Endothelial cell of umbilical vein (primary cell): ENCODE data around the gene PLEKHF1. TPM values are rescaled to one million over a fixed set of nuclear protein-coding genes. Genes with fewer than 3 reads are reported as not detected.

Experiments
- BruUV-seq: library from RNA; stranded (reverse); fragments of 400-500 nt; replicated peaks from 2 replicates; lab custom pipeline; 2021; lab: Mats Ljungman, UMichigan
- CTCF ChIA-PET: fragments of 300-600, 350-600 bp; sonication (Branson Sonifier 250); formaldehyde crosslinking; loops from one replicate; lab custom pipeline; 2021; ENCODE audit warnings: antibody characterized with exemption, inconsistent platforms; lab: Charles Lee
- POLR2A ChIA-PET: fragments of 300-600, 350-600 bp; sonication (Branson Sonifier 250); formaldehyde crosslinking; loops from one replicate; lab custom pipeline; 2021; ENCODE audit warnings: antibody characterized with exemption, inconsistent platforms; lab: Charles Lee
- DNase-seq: peaks from one replicate; pipeline ENCODE4 v3.0.0-alpha.2; 2011; ENCODE audit warnings: low read depth, low spot score
- FAIRE-seq: peaks from 2 replicates; lab custom pipeline; 2011; peaks lifted over from hg19 to GRCh38; lab: Jason Lieb, UNC
- H2AFZ ChIP-seq: 2 replicates; pipeline ENCODE4 v1.6.0; 2012; ENCODE audit warnings: low read depth, low read length, control low read depth, inconsistent platforms
- H3K27ac ChIP-seq: 2 replicates; pipeline ENCODE4 v1.5.1; 2011; ENCODE audit warnings: low read depth, mild to moderate bottlenecking, control low read depth, low read length, moderate library complexity; ENCODE audit not compliant: insufficient read depth
- H3K27me3 ChIP-seq, 2 experiments: 2 replicates each; pipeline versions ENCODE4 v1.6.0 to v1.6.1; 2011; ENCODE audit warnings: low read length in 2 of 2, mixed read lengths in 1 of 2; ENCODE audit not compliant: control insufficient read depth in 2 of 2, insufficient read depth in 2 of 2
- H3K36me3 ChIP-seq, 2 experiments: 2 replicates in 1 of 2; 3 replicates in 1 of 2; pipeline ENCODE4 v1.5.1; 2011; ENCODE audit warnings: low read length in 2 of 2, mild to moderate bottlenecking in 1 of 2, moderate library complexity in 1 of 2; ENCODE audit not compliant: control insufficient read depth in 2 of 2, insufficient read depth in 2 of 2; ENCODE audit errors: extremely low read depth in 1 of 2
- H3K4me1 ChIP-seq: 3 replicates; pipeline ENCODE4 v1.5.1; 2011; ENCODE audit warnings: mild to moderate bottlenecking, low read length; ENCODE audit not compliant: control insufficient read depth, insufficient read depth; ENCODE audit errors: extremely low read depth
- H3K4me2 ChIP-seq: 2 replicates; pipeline ENCODE4 v1.6.1; 2011; ENCODE audit warnings: low read length, control low read depth, mixed read lengths; ENCODE audit not compliant: insufficient read depth
- H3K4me3 ChIP-seq, 3 experiments: fragments of 200-600 bp in 1 of 3; sonication (generic), shearing (Covaris generic) in 1 of 3; replicated peaks in 1 of 3; 2 replicates each; pipeline ENCODE4 v1.5.1; 2011 to 2016; ENCODE audit warnings: control low read depth in 3 of 3, low read length in 3 of 3, mild to moderate bottlenecking in 2 of 3, inconsistent platforms in 1 of 3, low read depth in 1 of 3, moderate library complexity in 1 of 3; ENCODE audit not compliant: insufficient read depth in 1 of 3
- H3K79me2 ChIP-seq: 2 replicates; pipeline ENCODE4 v1.6.0; 2012; ENCODE audit warnings: low read length, inconsistent platforms; ENCODE audit not compliant: control insufficient read depth, insufficient read depth
- H3K9ac ChIP-seq: replicated peaks from 2 replicates; pipeline ENCODE3; 2011; ENCODE audit warnings: low read length, control low read depth; ENCODE audit not compliant: insufficient read depth; ENCODE audit errors: extremely low read depth
- H3K9me1 ChIP-seq: replicated peaks from 3 replicates; pipeline ENCODE4 v1.6.0; 2011; ENCODE audit warnings: mild to moderate bottlenecking, low read length; ENCODE audit not compliant: control insufficient read depth, insufficient read depth; ENCODE audit errors: extremely low read depth
- H3K9me3 ChIP-seq: replicated peaks from 2 replicates; pipeline ENCODE4 v1.5.1; 2012; ENCODE audit warnings: low read length, inconsistent platforms; ENCODE audit not compliant: control insufficient read depth, insufficient read depth
- H4K20me1 ChIP-seq: replicated peaks from 2 replicates; pipeline ENCODE3; 2011; ENCODE audit warnings: mild to moderate bottlenecking, low read length; ENCODE audit not compliant: control insufficient read depth, insufficient read depth; ENCODE audit errors: extremely low read depth
- EZH2 ChIP-seq: IDR thresholded peaks from 2 replicates; pipeline ENCODE4 v1.6.1; 2012; ENCODE audit warnings: borderline replicate concordance, low read depth, mild to moderate bottlenecking, moderate library complexity, low read length, inconsistent platforms; ENCODE audit not compliant: severe bottlenecking
- MAX ChIP-seq: IDR thresholded peaks from 2 replicates; pipeline ENCODE4 v1.6.1; 2011; ENCODE audit not compliant: insufficient read depth, insufficient read length
- POLR2A ChIP-seq: IDR thresholded peaks from 2 replicates; pipeline ENCODE4 v1.6.1; 2012; ENCODE audit warnings: low read depth, mild to moderate bottlenecking, control low read depth, low read length
- dilution Hi-C: fragments of 300-500 bp; cut with MboI; formaldehyde crosslinking; loops from one replicate; pipeline ENCODE4 v1.15.0; 2019; ENCODE audit warnings: low sequenced_read_pairs; ENCODE audit not compliant: extremely low pct_ligation_motif_present
- intact Hi-C: fragments of 100-400 bp; cut with micrococcal nuclease; formaldehyde crosslinking; loops from one replicate; pipeline ENCODE4 v1.10.0; 2022
- polyA plus RNA-seq, 4 experiments: library from polyadenylated mRNA; depleted of rRNA in 3 of 4; stranded (reverse) in 3 of 4; unstranded in 1 of 4; fragments of >200 nt; gene quantifications; 2 replicates each; pipeline versions ENCODE4 v1.2.1 to v1.2.3, GENCODE V29; 2011 to 2012; ENCODE audit warnings: missing spikeins in 1 of 4
- total RNA-seq: library from RNA; stranded (reverse); gene quantifications from 2 replicates; pipeline ENCODE4 v1.2.3, GENCODE V29; 2021

PLEKHF1 gene
- total and polyA plus RNA-seq, 2 donors (not counting 3 experiments of a cell fraction or from before 2014, with no cell fraction given), result 5.5 TPM

GRCh38 chr19:29724746-29725145 lies 59.5 kb downstream of the PLEKHF1 start:
- CTCF ChIA-PET, result interaction anchor here (1.1 to 2.9 kb wide), 4 partner anchors 8 to 35 kb away, joined by 3 to 17 read pairs (median 6); no protein-coding TSS in a partner anchor
- Histone ChIP-seq H3K27ac (no peak overlapping the region), H3K4me2 (no peak overlapping the region), H3K9me1 (no peaks in the 10 kb centered on the region), H2AFZ (no peak overlapping the region), H4K20me1 (no peaks in the 10 kb centered on the region), H3K27me3 (peaks cover 20 to 24% of the 10 kb centered on the region in 2 experiments), H3K4me1 (no peaks in the 10 kb centered on the region), H3K4me3 (no peak overlapping the region), H3K9ac (no peak overlapping the region), H3K36me3 (no peaks in the 10 kb centered on the region), H3K79me2 (no peaks in the 10 kb centered on the region), H3K9me3 (no peaks in the 10 kb centered on the region)
- DNase-seq (no peak), FAIRE-seq (no peak)
- intact Hi-C loops (no loop called here), dilution Hi-C loops (loop anchor here (25.0 kb wide), 1 partner anchor 913 kb away; no protein-coding TSS in a partner anchor)
- BruUV-seq, result no TSS peak
- TF ChIP-seq EZH2 (no peak), POLR2A (no peak), MAX (no peak)
- POLR2A ChIA-PET, result interaction anchor here (1.3 kb wide), 1 partner anchor 118 kb away, joined by 5 read pairs; the partner anchor contains the start of gene POP4

Other genes with a start within 250 kb of the PLEKHF1 start
- gene VSTM2B, start 139.5 kb upstream of the PLEKHF1 start, total RNA-seq, result not detected in 2 replicates
- not detected in 2 replicates for gene VSTM2B, start 139.5 kb upstream of the PLEKHF1 start, polyA plus RNA-seq
- gene POP4, start 59.2 kb upstream of the PLEKHF1 start, total RNA-seq, result 64.4 and 65.4 TPM in 2 replicates
- gene POP4, start 59.2 kb upstream of the PLEKHF1 start, polyA plus RNA-seq, result 55.0 and 56.2 TPM in 2 replicates
- 22.9 and 23.0 TPM in 2 replicates for gene C19orf12, start 49.8 kb downstream of the PLEKHF1 start, total RNA-seq
- gene C19orf12, start 49.8 kb downstream of the PLEKHF1 start, polyA plus RNA-seq, result 20.4 and 21.3 TPM in 2 replicates
- 10.1 and 11.8 TPM in 2 replicates for gene CCNE1, start 146.5 kb downstream of the PLEKHF1 start, total RNA-seq
- gene CCNE1, start 146.5 kb downstream of the PLEKHF1 start, polyA plus RNA-seq, result 8.1 and 8.3 TPM in 2 replicates